Neural cell (in vitro differentiated cells): ENCODE measurements around the gene PHYHIPL. TPM values are rescaled to one million over a fixed set of nuclear protein-coding genes. Genes with fewer than 3 reads are reported as not detected.

Experiments used
- H2AFZ ChIP-seq: fragments of 200-600, 300-800 bp; sonication (generic), shearing (Covaris generic); 2 replicates; pipeline ENCODE4 v1.6.0; 2014; ENCODE audit warnings: low read depth, mild to moderate bottlenecking, antibody characterized with exemption, low read length, moderate library complexity
- H3F3A ChIP-seq: fragments of 200-600 bp; shearing (Covaris generic); 2 replicates; pipeline ENCODE4 v1.6.1; 2016; ENCODE audit warnings: mild to moderate bottlenecking, moderate library complexity, mixed read lengths, antibody characterized with exemption, low read length; ENCODE audit not compliant: insufficient read depth, poor library complexity, severe bottlenecking
- H3K27ac ChIP-seq: fragments of 200-600, 300-800 bp; sonication (generic), shearing (Covaris generic); 2 replicates; pipeline ENCODE4 v1.5.1; 2014; ENCODE audit warnings: mild to moderate bottlenecking, low read length, moderate library complexity
- H3K27me3 ChIP-seq: fragments of 300-800, 200-600 bp; sonication (generic), shearing (Covaris generic); 2 replicates; pipeline ENCODE4 v1.6.0; 2014; ENCODE audit warnings: mild to moderate bottlenecking, low read depth, low read length, moderate library complexity; ENCODE audit not compliant: insufficient read depth
- H3K36me3 ChIP-seq: fragments of 300-800, 200-600 bp; sonication (generic), shearing (Covaris generic); 2 replicates; pipeline ENCODE4 v1.5.1; 2014; ENCODE audit warnings: mild to moderate bottlenecking, antibody characterized with exemption, low read length, moderate library complexity; ENCODE audit not compliant: insufficient read depth
- H3K4me2 ChIP-seq: fragments of 300-800, 200-600 bp; sonication (generic), shearing (Covaris generic); 2 replicates; pipeline ENCODE4 v1.6.0; 2014; ENCODE audit warnings: mild to moderate bottlenecking, low read length
- H3K4me3 ChIP-seq: fragments of 300-800, 200-600 bp; sonication (generic), shearing (Covaris generic); 2 replicates; pipeline ENCODE4 v1.5.1; 2014; ENCODE audit warnings: mild to moderate bottlenecking, low read length, moderate library complexity
- H3K79me2 ChIP-seq: fragments of 200-600 bp; shearing (Covaris generic); replicated peaks from 2 replicates; pipeline ENCODE4 v1.6.0; 2014; ENCODE audit warnings: mild to moderate bottlenecking, low read length, moderate library complexity; ENCODE audit not compliant: insufficient read depth
- H3K9ac ChIP-seq: fragments of 300-800, 200-600 bp; sonication (generic), shearing (Covaris generic); 2 replicates; pipeline ENCODE4 v1.6.1; 2016; ENCODE audit warnings: mild to moderate bottlenecking, low read length, mixed read lengths
- H3K9me2 ChIP-seq: fragments of 200-600 bp; shearing (Covaris generic); 2 replicates; pipeline ENCODE4 v1.6.1; 2016; ENCODE audit warnings: mild to moderate bottlenecking, low read length, mixed read lengths; ENCODE audit not compliant: insufficient read depth
- H3K9me3 ChIP-seq: fragments of 200-600, 300-800 bp; sonication (generic), shearing (Covaris generic); 2 replicates; pipeline ENCODE4 v1.6.1; 2016; ENCODE audit warnings: mild to moderate bottlenecking, mixed run types, low read length, moderate library complexity, mixed read lengths
- H4K20me1 ChIP-seq: fragments of 200-600 bp; shearing (Covaris generic); 2 replicates; pipeline ENCODE4 v1.6.1; 2016; ENCODE audit warnings: mild to moderate bottlenecking, mixed run types; ENCODE audit not compliant: insufficient read depth
- CTCF ChIP-seq: fragments of 450-650 bp; IDR thresholded peaks from 2 replicates; pipeline ENCODE4 v1.5.1; 2014; ENCODE audit warnings: antibody characterized with exemption, mild to moderate bottlenecking, moderate library complexity; ENCODE audit not compliant: poor library complexity, severe bottlenecking
- EP300 ChIP-seq: fragments of 450-650 bp; conservative IDR thresholded peaks from 2 replicates; pipeline ENCODE4 v1.6.1; 2014; ENCODE audit warnings: antibody characterized with exemption, mild to moderate bottlenecking, moderate library complexity; ENCODE audit not compliant: poor library complexity, severe bottlenecking
- EZH2 ChIP-seq: fragments of 200-600, 300-800 bp; shearing (Covaris generic), sonication (generic); IDR thresholded peaks from 2 replicates; pipeline ENCODE4 v1.6.1; 2014; ENCODE audit warnings: antibody characterized with exemption, low read length, borderline replicate concordance, mild to moderate bottlenecking; ENCODE audit not compliant: insufficient read depth, poor library complexity, severe bottlenecking
- MXI1 ChIP-seq: fragments of 450-650 bp; conservative IDR thresholded peaks from 2 replicates; pipeline ENCODE4 v1.6.1; 2014; ENCODE audit warnings: antibody characterized with exemption, mild to moderate bottlenecking; ENCODE audit not compliant: poor library complexity, severe bottlenecking
- POLR2AphosphoS5 ChIP-seq: IDR thresholded peaks from 2 replicates; pipeline ENCODE4 v1.6.1; 2012
- RAD21 ChIP-seq: fragments of 450-650 bp; conservative IDR thresholded peaks from 2 replicates; pipeline ENCODE4 v1.6.1; 2014; ENCODE audit warnings: antibody characterized with exemption, mild to moderate bottlenecking, moderate library complexity
- REST ChIP-seq: IDR thresholded peaks from 2 replicates; pipeline ENCODE4 v1.6.1; 2012; ENCODE audit warnings: borderline replicate concordance
- SMC3 ChIP-seq: fragments of 450-650 bp; conservative IDR thresholded peaks from 2 replicates; pipeline ENCODE4 v1.6.1; 2014; ENCODE audit warnings: antibody characterized with exemption, mild to moderate bottlenecking, moderate library complexity; ENCODE audit not compliant: poor library complexity
- TAF1 ChIP-seq: IDR thresholded peaks from 2 replicates; pipeline ENCODE4 v1.6.1; 2012; ENCODE audit warnings: low read depth
- polyA plus RNA-seq: library from polyadenylated mRNA; depleted of rRNA; stranded (reverse); fragments of >200 nt; gene quantifications from 2 replicates; pipeline ENCODE4 v1.2.3, GENCODE V29; 2014

The PHYHIPL gene
- polyA plus RNA-seq, 1 donor from 2014 or later = 33.9 TPM

- TF ChIP-seq POLR2AphosphoS5 = no peak
- TF ChIP-seq TAF1 = no peak
- TF ChIP-seq SMC3 = no peak
- no peak for TF ChIP-seq MXI1
- no peak for TF ChIP-seq EZH2
- TF ChIP-seq CTCF = no peak
- TF ChIP-seq REST = no peak
- TF ChIP-seq RAD21 = no peak
- no peak for TF ChIP-seq EP300
- Histone ChIP-seq H3K9ac (no peak overlapping the region), H3K27me3 (no peaks in the 10 kb centered on the region), H3K4me3 (no peak overlapping the region), H3K4me2 (no peak overlapping the region), H2AFZ (no peak overlapping the region), H3K9me3 (no peaks in the 10 kb centered on the region), H3K9me2 (no peaks in the 10 kb centered on the region), H3F3A (no peaks in the 10 kb centered on the region), H4K20me1 (no peaks in the 10 kb centered on the region), H3K36me3 (peaks cover 29% of the 10 kb centered on the region), H3K27ac (no peak overlapping the region), H3K79me2 (no peaks in the 10 kb centered on the region)
These were observed 67.3 kb downstream of the PHYHIPL start for GRCh38 chr10:59243611-59244195.

- H3K4me2 ChIP-seq = no peak overlapping the region
- no peak overlapping the region for H2AFZ ChIP-seq
- H3K4me3 ChIP-seq = no peak overlapping the region
- H3K36me3 ChIP-seq = peaks cover 35% of the 10 kb centered on the region
- TF ChIP-seq TAF1 (no peak), POLR2AphosphoS5 (no peak), RAD21 (no peak), MXI1 (no peak), SMC3 (no peak)
- no peaks in the 10 kb centered on the region for H3K9me3 ChIP-seq
- H3K27ac ChIP-seq = no peak overlapping the region
- no peaks in the 10 kb centered on the region for H3F3A ChIP-seq
- no peak overlapping the region for H3K9ac ChIP-seq
- H4K20me1 ChIP-seq = no peaks in the 10 kb centered on the region
- no peaks in the 10 kb centered on the region for H3K27me3 ChIP-seq
- no peaks in the 10 kb centered on the region for H3K9me2 ChIP-seq
- no peaks in the 10 kb centered on the region for H3K79me2 ChIP-seq
These were observed 68.4 kb downstream of the PHYHIPL start for GRCh38 chr10:59244871-59245270.
